Bone marrow (tissue), 2 donors: Measurements from ENCODE around the gene ZSWIM5.
"Not testable (repeated sequence)": the region's sequence is repeated elsewhere in the genome, so short reads cannot be mapped to it uniquely, and the experiment has no call there.

Source experiments
- DNase-seq, 2 donors: peaks; one replicate each; lab custom pipeline; 2025; lab: John Stamatoyannopoulos, UW

Gene ZSWIM5

DNA sequence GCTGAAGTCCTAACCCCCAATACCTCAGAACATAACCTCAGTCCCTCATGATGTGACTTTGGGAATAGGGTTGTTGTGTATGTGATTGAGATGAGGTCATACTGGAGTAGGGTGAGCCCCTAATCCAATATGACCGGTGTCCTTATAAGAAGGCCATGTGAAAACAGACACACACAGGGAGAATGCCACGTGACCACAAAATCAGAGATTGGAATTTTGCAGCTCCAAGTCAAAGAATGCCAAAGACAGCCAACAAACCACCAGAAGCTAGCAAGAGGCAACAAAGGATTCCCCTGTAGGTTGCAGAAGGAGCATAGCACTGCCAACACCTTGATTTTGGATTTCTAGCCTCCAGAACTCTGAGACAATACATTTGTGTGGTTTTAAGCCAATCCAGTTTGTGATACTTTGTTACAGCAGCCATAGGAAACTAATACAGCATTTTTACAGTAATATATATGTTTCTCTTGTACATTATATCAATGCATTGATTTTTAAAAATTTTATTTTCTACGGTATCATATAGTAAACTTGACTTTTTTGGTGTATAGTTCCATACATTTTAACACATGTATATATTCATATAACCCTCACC is 5.4 kb downstream of the ZSWIM5 start:
- DNase-seq: no peak

DNA sequence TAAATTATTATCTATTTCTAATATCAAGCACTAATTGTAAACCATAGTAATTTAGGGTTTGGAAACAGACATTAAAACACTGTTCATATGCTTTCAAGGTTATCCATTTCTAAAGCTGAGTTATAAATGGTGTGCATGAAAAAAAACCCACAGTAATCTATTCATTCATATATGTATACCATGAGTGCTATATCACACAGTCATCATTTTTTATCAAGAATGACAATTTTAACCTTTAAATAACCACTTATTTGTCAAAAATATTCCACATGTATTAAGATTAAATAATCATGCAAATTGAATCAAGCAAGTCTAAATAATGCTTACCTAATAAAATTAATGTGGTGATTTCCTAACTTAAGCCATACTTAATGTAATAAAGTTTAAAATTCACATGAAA is 6.0 kb downstream of the ZSWIM5 start:
- no peak for DNase-seq

DNA sequence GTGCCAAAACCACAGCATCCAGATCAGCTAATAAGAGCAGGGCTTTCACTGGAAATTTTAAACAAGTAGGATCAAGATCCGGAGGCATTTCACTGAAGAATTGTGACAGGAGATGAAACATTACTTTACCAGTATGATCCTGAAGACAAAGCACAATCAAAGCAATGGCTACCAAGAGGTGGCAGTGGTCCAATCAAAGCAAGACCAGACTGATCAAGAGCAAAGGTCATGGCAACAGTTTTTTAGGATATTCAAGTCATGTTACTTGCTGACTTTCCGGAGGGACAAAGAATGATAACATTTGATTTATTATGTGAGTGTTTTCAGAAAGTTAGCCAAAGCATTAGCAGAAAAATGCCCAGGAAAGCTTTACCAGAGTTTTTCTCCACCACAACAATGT is 8.2 kb downstream of the ZSWIM5 start:
- DNase-seq: no peak

DNA sequence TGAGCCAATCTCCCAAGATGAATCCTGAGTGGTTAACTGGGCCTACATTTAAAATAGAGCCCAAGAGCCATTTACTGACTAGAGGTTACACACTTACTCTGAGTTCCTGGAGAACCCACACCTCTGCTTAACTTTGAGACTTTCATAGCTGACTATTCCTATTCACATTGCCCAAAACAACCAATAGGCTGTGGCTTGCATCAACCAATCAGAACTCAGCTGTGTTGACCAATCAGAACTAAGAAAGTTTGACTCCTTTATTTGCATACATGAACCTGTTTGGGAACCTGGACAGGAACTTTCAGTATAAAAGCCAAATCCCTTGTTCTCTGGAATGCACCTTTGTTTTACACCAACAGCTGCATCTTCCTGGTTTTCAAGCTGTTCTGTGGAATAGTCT is 9.5 kb downstream of the ZSWIM5 start:
- no peak for DNase-seq

DNA sequence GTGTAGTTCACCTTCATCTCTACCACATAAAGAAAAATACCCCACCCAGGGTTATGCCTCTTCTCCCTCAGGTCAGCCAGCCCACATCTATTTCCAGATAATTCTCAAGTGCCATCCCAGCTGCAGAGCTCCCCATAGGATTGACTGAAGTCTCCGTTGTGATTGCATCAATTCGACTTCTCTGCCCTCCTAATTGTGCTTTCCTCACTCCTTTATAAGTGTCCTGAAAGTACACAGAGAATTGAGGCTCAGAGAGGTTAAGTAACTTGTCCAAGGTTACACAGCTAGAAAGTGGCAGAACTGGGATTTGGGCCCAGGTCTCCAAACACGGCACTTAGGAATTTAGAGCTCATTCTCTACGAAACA is 15.0 kb downstream of the ZSWIM5 start:
- no peak for DNase-seq

DNA sequence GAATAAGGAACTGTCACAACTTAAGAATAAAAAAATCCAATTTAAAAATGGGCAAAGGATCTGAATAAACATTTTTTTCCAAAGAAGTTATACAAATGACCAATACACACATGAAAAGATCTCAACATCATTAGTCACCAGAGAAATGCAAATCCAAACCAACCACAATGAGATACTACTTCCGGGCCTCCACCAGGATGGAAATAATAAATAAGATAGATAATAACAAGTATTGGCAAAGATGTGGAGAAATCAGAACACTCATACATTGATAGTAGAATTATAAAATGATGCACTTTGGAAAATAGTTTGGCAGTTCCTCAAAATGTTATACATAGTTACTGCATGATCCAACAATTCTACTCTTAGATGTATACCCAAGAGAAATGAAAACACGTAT is 18.7 kb downstream of the ZSWIM5 start:
- no peak for DNase-seq

DNA sequence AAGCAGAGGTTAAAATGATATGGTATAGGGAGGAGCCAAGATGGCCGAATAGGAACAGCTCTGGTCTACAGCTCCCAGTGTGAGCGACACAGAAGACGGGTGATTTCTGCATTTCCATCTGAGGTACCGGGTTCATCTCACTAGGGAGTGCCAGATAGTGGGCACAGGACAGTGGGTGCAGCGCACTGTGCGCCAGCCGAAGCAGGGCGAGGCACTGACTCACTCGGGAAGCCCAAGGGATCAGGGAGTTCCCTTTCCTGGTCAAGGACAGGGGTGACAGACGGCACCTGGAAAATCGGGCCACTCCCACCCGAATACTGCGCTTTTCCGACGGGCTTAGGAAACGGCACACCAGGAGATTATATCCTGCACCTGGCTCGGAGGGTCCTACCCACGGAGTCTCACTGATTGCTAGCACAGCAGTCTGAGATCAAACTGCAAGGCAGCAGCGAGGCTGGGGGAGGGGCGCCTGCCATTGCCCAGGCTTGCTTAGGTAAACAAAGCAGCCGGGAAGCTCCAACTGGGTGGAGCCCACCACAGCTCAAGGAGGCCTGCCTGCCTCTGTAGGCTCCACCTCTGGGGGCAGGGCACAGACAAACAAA is 26.4 kb downstream of the ZSWIM5 start:
- not testable (repeated sequence) for DNase-seq

DNA sequence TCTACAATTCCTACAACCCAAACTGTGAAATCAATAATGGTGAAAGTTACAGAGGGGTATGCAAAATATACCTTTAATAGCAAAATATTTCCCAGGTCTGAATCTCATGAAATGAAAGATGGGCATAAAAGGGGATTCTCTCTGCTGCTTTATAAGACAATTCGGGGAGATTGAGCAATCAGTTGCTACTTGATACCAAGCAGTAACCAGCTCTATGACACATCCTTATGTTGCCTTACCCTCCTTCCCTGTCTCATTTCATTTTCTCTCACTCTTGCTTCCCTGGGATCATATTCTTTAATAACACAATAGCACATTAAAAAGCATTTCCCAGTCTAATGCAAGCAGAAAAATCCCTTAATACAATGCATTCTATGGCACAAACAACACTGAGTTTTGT is 29.0 kb downstream of the ZSWIM5 start:
- no peak for DNase-seq

DNA sequence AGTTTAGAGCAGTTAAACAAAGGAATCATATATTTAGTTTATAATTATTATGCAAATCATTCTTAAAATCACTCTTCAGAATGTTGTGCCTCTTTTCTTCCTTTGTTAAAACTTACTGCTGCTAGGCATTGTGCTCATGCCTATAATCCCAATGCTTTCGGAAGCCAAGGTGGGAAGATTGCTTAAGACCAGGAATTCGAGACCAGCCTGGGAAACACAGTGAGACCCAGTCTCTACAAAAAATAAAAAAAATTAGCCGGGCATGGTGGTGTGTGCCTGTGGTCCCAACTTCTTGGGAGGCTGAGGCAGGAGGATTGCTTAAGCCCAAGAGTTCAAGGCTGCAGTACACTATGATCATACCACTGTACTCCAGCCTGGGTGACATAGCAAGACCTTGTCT is 33.6 kb downstream of the ZSWIM5 start:
- no peak for DNase-seq

DNA sequence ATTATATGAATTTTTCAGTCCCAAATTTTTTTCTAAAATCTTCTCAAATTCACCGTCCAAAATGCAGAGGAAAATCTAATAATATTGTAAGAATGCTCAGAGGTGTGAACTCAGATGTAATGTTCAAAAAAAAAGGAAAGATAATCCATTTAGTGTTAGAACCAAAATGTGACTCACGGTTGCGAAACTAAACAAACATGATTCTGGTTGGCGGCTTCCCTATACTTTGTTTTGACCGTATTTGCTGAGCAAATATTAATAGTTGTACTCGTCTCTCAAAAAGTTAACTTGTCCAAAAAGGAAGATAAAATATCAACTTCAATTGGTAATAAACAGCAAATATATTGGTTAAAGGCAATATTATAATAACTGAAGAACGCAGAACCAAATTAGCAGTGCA is 34.4 kb downstream of the ZSWIM5 start:
- no peak for DNase-seq

DNA sequence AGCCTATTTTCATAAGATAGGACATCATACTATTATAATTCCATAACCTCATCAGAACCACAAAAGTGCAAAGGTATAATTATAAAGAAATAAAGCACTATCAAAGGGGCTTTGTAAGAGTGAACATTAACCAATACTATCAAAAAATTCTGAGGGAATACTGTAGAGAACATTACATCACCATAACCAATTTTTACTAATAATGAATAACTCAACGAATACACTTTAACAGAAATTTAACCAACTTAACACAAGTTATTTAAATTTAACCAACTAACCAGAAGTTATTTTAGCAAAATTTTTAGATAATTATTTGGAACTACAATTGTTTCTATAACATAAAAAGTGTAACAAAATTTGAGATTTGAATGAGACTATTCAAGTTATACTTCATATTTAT is 34.8 kb downstream of the ZSWIM5 start:
- no peak for DNase-seq

DNA sequence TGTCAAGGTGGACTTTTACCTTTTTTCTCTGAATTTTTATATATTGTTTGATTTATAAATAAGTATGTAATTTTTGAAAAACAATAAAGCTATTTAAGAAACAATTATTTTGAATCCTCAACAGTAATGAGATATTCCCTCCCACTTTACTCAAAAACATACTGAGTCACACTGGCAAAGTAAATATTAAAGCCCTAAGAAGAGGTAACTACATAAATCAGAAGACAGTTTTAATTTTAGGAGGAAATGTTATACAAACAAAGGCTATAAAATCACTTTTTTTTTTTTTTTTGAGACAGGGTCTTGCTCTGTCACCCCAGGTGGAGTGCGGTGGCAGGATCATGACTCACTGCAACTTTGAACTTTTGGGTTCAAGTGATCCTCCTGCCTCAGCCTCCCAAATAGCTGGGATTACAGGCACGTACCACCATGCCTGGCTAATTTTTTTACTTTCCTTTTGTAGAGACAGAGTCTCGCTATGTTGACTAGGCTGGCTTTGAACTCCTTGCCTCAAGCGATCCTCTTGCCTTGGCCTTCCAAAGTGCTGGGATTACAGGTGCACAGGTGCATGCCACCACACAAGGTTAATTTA is 36.2 kb downstream of the ZSWIM5 start:
- DNase-seq: no peak

DNA sequence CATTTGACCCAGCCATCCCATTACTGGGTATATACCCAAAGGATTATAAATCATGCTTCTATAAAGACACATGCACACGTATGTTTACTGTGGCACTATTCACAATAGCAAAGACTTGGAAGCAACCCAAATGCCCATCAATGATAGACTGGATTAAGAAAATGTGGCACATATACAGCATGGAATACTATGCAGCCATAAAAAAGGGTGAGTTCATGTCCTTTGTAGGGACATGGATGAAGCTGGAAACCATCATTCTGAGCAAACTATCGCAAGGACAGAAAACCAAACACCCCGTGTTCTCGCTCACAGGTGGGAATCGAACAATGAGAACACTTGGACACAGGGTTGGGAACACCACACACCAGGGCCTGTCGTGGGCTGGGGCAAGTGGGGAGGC is 38.5 kb downstream of the ZSWIM5 start:
- not testable (repeated sequence) for DNase-seq

DNA sequence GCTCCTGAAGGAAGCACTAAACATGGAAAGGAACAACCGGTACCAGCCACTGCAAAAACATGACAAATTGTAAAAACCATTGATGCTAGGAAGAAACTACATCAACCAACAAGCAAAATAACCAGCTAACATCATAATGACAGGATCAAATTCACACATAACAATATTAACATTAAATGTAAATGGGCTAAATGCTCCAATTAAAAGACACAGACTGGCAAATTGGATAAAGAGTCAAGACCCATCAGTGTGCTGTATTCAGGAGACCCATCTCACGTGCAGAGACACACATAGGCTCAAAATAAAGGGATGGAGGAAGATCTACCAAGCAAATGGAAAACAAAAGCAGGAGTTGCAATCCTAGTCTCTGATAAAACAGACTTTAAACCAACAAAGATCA is 42.1 kb downstream of the ZSWIM5 start:
- DNase-seq: not testable (repeated sequence)

DNA sequence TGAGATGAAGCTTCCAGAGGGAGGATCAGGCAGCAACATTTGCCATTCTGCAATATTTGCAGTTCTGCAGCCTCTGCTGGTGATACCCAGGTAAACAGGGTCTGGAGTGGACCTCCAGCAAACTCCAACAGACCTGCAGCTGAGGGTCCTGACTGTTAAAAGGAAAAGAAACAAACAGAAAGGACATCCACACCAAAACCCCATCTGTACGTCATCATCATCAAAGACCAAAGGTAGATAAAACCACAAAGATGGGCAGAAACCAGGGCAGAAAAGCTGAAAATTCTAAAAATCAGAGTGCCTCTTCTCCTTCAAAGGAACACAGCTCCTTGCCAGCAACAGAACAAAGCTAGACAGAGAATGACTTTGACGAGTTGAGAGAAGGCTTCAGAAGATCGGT is 43.3 kb downstream of the ZSWIM5 start:
- not testable (repeated sequence) for DNase-seq

DNA sequence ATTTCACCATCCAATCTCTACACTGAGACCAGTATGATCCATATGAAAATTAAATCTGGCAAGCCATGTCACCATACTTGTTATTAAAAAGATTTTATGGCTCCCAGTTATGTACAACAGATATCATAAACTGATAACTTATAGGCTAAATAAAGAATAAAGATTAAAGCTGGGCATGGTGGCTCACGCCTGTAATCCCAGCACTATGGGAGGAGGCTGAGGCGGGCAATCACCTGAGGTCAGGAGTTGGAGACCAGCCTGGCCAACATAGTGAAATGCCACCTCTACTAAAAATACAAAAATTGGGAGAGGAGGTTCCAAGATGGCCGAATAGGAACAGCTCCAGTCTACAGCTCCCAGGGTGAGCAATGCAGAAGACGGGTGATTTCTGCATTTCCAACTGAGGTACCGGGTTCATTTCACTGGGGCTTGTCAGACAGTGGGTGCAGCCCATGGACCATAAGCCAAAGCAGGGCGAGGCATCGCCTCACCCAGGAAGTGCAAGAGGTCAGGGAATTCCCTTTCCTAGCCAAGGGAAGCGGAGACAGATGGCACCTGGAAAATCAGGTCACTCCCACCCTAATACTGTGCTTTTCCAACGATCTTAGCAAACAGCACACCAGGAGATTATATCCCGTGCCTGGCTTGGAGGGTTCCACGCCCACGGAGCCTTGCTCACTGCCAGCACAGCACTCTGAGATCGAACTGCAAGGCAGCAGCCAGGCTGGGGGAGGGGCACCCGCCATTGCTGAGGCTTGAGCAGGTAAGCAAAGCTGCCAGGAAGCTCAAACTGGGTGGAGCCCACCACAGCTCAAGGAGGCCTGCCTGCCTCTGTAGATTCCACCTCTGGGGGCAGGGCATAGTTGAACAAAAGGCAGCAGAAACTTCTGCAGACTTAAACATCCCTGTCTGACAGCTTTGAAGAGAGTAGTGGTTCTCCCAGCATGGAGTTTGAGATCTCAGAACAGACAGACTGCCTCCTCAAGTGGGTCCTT is 44.1 kb downstream of the ZSWIM5 start:
- not testable (repeated sequence) for DNase-seq

DNA sequence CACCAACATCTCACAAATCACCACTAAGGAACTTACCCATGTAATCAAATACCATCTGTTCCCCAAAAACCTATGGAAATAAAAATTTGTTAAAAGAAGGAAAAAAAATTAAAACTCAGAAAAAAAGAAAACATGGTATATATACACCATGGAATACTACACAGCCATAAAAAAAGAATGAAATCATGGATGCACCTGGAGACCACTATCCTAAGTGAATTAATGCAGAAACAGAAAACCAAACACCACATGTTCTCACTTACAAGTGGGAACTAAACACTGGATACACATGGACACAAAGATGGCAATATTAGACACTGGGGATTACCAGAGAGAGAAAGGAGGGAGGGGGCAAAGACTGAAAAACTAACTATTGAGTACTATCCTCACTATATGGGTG is 50.4 kb downstream of the ZSWIM5 start:
- no peak for DNase-seq

DNA sequence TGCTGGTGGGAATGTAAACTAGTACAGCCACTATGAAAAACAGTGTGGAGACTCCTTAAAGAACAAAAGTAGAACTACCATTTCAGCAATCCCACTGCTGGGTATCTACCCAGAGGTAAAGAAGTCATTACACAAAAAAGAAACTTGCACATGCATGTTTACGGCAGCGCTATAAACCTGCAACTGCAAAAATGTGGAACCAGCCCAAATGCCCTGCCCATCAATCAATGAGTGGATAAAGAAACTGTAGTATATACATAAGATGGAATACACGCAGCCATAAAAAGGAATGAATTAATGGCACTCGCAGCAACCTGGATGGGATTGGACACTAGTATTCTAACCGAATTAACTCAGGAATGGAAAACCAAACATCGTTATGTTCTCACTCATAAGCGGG is 51.0 kb downstream of the ZSWIM5 start:
- no peak for DNase-seq

DNA sequence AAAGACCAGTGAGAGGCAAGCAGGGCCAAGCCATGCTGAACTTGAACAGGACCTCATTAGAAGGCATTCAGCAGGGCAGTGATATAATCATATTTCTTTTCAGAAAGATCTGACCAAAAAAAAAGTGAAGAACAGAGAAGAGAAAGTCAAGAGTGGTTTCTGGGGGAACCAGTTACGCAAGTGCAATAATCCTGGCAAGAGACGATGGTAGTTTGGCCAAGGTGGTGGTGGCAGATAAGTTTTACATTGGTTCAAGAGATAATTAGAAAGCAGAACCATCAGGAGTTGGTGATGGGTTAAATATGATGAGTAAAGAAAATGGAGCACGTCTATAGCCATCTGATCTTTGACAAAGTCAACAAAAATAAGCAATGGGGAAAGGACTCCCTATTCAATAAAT is 54.3 kb downstream of the ZSWIM5 start:
- DNase-seq: no peak

DNA sequence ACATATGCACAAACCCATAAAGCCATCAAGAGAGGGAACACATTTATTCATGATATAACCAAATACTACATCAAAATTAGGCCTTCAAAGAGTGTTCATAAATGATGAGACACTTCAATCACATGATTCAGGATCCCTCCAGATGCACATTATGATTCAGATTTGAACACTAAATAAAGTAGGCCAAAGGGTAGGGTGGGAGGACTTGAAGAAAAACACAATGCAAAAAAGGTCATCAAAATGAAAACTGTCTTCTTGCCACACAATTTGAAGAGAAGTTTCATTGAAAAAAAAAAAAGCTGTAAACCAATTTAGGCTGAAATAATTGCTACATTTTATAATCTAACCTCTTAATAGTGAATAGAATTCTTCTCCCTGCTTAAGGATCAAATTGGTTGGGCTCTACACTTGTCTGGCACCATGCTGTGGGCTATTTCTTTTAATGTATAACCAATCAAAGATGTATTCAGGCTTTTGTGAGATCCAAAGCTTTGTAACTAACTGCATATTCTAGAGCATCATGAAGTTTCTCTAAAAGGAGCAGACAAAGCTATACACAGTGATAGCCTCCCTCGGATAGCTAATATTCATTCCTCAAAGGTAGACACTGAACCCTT is 58.1 kb downstream of the ZSWIM5 start:
- no peak for DNase-seq

DNA sequence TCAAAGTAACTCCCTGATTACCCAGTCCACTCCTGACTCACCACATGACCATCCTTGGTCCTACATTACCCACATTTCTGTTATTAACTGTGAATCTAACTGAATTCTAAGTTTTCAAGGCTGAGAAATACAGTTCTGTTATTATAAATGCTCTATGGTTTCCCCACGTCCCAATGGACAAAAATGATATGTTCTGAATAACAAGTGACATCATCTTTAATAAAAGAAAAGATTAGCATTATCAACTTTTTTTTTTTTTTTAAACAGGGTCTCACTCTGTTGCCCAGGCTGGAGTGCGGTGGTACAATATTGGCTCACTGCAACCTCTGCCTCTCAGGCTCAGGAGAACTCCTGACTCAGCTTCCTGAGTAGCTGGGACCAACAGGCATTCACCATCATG is 59.6 kb downstream of the ZSWIM5 start:
- no peak for DNase-seq

DNA sequence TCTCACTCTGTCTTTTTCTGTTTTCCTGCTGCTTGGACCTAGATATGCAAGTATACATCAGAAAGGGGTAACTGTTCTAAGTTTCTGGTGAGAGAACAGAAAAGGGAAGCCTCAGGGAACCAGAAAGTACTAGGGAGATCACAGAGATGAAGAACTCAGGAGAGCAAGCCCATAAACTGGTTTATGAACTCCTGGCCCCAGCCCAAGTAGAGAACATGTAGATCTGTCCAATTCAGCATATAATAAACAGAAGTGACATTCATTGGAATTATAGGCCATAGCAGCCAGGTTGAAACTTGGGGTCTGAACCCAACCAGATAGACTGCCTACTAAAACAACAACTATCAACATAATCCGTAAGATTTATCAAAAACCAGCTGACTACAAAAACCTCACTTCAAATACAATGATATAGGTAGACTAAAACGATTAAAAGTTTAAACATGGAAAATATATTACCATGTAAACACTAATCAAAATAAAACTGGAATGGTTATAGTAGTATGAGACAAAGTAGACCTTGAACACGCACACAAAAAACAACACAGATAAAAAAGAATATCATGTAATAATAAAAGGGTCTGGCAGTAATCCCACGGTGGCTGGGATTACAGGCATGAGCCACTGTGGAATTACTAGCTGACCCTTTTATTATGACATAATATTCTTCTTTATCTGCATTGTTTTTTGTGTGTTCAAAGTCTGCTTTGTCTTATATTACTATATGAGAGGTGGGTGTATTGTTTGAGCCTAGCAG is 65.0 kb downstream of the ZSWIM5 start:
- no peak for DNase-seq
